ENCODE data around the gene METTL24. TPM values are rescaled to one million over a fixed set of nuclear protein-coding genes. Genes with fewer than 3 reads are reported as not detected.

The METTL24 gene
- total RNA-seq, 1 donor from 2014 or later: 1.2 TPM

DNA sequence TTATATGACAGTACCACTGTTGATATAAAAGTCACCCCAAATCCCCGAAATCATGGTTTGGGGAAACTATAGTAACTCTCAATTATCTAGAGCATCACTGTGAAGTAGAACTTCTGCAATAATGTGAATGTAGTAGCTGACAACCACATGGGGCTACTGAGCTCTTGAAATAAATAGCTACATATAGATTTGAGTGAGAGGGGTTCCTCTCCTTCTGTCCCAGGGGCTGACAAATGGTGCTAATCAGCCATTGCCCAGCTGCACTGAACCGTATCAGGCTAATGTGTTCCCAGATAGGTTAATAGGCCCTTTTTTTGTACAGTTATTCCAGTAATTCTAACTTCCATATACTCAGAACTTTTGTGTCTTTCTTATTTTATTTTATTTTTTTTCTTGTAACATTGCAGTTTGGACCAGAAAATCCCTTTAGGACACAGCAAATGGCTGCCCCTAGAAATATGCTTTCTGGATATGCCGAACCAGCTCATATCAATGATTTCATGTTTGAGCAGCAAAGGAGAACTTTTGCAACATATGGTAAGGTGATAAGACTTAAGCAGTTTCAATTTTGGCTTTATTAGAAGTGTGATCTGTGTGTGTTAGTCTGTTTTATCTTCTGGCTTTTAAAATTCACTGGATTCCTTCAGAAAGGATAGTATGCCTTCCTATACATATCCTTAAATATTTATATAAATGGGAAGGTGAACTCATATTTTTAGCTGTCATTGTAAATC lies 156.8 kb downstream of the METTL24 start:
- DNase-seq (ENCODE audit: low spot score): no peak

DNA sequence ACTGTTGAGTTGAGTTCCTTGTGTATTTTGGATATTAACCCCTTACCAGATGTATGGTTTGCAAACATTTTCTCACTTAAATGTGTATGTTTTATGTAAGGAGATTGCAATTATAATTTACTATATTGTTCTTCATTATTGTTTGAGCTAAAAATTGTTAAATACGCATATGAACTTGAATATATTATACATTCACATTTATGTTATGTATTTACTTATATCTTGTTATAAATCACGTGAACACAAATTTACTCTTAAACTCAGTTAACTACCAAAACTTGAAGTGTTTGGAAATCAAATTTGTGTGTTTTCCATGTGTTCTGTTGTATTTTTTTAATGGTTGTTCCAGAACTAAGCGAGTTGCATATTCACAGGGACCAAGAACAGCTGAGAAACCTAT lies 159.6 kb downstream of the METTL24 start:
- DNase-seq (ENCODE audit: low spot score): no peak

DNA sequence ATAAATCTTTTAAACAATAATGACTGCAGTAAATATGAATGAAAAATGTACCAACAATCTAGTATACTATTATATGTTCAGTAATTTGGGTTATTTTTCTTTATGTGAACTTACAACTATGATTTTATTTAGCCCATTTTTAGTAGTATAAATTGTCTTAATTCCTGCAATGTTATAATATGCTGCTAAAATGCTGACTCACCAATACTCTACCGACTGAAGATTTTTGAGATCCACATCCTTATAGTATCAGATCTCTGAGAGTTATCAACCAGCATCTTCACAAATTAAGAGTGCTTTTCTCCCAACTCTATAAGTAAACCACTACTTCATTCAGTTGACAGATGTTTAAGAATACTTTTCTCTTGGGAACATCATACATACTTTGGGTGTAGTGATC lies 161.3 kb downstream of the METTL24 start:
- DNase-seq (ENCODE audit: low spot score): no peak

DNA sequence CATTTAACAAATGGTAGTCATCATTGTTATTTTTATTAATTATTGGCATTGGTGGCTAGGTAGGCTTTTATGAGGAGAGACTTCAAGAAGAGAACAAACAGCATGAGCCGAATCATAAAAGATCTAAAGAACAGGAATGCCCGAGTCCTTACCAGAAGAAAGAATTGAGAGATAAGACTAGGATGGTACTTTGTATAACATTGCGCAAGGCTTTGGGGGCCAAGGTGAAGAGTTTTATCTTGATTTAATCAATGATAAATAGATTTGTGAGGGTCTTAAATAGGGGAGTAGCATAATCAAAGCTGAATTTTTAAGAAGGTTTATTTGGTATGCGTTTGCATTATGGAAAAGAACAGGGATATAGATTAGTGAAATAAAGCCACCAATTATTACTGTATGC lies 162.5 kb downstream of the METTL24 start:
- no peak for DNase-seq (ENCODE audit: low spot score)

Other genes starting within 250 kb of the METTL24 start
- gene WASF1, start 178.7 kb downstream of the METTL24 start, total RNA-seq: 9.4 TPM
- gene CDC40, start 177.9 kb downstream of the METTL24 start, total RNA-seq: 19.2 TPM
- gene DDO, start 57.2 kb upstream of the METTL24 start, total RNA-seq: 3.2 TPM
- 1.4 TPM for gene SLC22A16, start 118.3 kb upstream of the METTL24 start, total RNA-seq